Measurements from ENCODE around the gene KANK2. TPM values are rescaled to one million over a fixed set of nuclear protein-coding genes. Genes with fewer than 3 reads are reported as not detected.

Gene KANK2
- total and polyA plus RNA-seq, 2 of the 13 experiments (the other 11 are each of a cell fraction or from before 2014, with no cell fraction given): 5.7 to 12.9 TPM

GRCh38 chr19:11239377-11240000 is 42.1 kb upstream of the KANK2 start, which contains the start of gene ANGPTL8 (continued):
- 0 out of 2 replicates have a peak, but pooled peaks have one; percentile 8 for TF ChIP-seq XBP1 (CRISPR knock-in tag; IDR thresholded peaks at IDR 0.05)
- no peak for TF ChIP-seq ZNF850 (CRISPR knock-in tag; conservative IDR thresholded peaks at IDR 0.05)
- TF ChIP-seq, protein P1, sequence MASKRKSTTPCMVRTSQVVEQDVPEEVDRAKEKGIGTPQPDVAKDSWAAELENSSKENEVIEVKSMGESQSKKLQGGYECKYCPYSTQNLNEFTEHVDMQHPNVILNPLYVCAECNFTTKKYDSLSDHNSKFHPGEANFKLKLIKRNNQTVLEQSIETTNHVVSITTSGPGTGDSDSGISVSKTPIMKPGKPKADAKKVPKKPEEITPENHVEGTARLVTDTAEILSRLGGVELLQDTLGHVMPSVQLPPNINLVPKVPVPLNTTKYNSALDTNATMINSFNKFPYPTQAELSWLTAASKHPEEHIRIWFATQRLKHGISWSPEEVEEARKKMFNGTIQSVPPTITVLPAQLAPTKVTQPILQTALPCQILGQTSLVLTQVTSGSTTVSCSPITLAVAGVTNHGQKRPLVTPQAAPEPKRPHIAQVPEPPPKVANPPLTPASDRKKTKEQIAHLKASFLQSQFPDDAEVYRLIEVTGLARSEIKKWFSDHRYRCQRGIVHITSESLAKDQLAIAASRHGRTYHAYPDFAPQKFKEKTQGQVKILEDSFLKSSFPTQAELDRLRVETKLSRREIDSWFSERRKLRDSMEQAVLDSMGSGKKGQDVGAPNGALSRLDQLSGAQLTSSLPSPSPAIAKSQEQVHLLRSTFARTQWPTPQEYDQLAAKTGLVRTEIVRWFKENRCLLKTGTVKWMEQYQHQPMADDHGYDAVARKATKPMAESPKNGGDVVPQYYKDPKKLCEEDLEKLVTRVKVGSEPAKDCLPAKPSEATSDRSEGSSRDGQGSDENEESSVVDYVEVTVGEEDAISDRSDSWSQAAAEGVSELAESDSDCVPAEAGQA (IDR thresholded peaks at IDR 0.05; ENCODE audit: low read depth): peak; percentile 82
- TF ChIP-seq, protein P1 (CRISPR knock-in tag; IDR thresholded peaks at IDR 0.05; ENCODE audit: borderline replicate concordance): no peak
- TF ChIP-seq, protein P2, sequence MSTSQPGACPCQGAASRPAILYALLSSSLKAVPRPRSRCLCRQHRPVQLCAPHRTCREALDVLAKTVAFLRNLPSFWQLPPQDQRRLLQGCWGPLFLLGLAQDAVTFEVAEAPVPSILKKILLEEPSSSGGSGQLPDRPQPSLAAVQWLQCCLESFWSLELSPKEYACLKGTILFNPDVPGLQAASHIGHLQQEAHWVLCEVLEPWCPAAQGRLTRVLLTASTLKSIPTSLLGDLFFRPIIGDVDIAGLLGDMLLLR (CRISPR knock-in tag; IDR thresholded peaks at IDR 0.05): no peak
- TF ChIP-seq SRSF9 (IDR thresholded peaks at IDR 0.05; ENCODE audit: borderline replicate concordance, insufficient read depth, low read depth, low read length, poor library complexity, severe bottlenecking): no peak
- peak; percentile 75 for TF ChIP-seq ZNF124 (CRISPR knock-in tag; IDR thresholded peaks at IDR 0.05)
- TF ChIP-seq PHF20 (CRISPR knock-in tag; IDR thresholded peaks at IDR 0.05): 0 out of 2 replicates have a peak, but pooled peaks have one; percentile 18
- peak; percentile 93; the same call in 1 of the 2 replicates for TF ChIP-seq ZNF747 (CRISPR knock-in tag; IDR thresholded peaks at IDR 0.05; ENCODE audit: borderline replicate concordance)
- 0 out of 2 replicates have a peak, but pooled peaks have one; percentile 57 for TF ChIP-seq ZNF619 (CRISPR knock-in tag; IDR thresholded peaks at IDR 0.05)
- TF ChIP-seq SIN3B (IDR thresholded peaks at IDR 0.05; ENCODE audit: low read length): no peak
- peak; percentile 99 for TF ChIP-seq GATAD2A (CRISPR knock-in tag; IDR thresholded peaks at IDR 0.05)
- TF ChIP-seq, protein P3, sequence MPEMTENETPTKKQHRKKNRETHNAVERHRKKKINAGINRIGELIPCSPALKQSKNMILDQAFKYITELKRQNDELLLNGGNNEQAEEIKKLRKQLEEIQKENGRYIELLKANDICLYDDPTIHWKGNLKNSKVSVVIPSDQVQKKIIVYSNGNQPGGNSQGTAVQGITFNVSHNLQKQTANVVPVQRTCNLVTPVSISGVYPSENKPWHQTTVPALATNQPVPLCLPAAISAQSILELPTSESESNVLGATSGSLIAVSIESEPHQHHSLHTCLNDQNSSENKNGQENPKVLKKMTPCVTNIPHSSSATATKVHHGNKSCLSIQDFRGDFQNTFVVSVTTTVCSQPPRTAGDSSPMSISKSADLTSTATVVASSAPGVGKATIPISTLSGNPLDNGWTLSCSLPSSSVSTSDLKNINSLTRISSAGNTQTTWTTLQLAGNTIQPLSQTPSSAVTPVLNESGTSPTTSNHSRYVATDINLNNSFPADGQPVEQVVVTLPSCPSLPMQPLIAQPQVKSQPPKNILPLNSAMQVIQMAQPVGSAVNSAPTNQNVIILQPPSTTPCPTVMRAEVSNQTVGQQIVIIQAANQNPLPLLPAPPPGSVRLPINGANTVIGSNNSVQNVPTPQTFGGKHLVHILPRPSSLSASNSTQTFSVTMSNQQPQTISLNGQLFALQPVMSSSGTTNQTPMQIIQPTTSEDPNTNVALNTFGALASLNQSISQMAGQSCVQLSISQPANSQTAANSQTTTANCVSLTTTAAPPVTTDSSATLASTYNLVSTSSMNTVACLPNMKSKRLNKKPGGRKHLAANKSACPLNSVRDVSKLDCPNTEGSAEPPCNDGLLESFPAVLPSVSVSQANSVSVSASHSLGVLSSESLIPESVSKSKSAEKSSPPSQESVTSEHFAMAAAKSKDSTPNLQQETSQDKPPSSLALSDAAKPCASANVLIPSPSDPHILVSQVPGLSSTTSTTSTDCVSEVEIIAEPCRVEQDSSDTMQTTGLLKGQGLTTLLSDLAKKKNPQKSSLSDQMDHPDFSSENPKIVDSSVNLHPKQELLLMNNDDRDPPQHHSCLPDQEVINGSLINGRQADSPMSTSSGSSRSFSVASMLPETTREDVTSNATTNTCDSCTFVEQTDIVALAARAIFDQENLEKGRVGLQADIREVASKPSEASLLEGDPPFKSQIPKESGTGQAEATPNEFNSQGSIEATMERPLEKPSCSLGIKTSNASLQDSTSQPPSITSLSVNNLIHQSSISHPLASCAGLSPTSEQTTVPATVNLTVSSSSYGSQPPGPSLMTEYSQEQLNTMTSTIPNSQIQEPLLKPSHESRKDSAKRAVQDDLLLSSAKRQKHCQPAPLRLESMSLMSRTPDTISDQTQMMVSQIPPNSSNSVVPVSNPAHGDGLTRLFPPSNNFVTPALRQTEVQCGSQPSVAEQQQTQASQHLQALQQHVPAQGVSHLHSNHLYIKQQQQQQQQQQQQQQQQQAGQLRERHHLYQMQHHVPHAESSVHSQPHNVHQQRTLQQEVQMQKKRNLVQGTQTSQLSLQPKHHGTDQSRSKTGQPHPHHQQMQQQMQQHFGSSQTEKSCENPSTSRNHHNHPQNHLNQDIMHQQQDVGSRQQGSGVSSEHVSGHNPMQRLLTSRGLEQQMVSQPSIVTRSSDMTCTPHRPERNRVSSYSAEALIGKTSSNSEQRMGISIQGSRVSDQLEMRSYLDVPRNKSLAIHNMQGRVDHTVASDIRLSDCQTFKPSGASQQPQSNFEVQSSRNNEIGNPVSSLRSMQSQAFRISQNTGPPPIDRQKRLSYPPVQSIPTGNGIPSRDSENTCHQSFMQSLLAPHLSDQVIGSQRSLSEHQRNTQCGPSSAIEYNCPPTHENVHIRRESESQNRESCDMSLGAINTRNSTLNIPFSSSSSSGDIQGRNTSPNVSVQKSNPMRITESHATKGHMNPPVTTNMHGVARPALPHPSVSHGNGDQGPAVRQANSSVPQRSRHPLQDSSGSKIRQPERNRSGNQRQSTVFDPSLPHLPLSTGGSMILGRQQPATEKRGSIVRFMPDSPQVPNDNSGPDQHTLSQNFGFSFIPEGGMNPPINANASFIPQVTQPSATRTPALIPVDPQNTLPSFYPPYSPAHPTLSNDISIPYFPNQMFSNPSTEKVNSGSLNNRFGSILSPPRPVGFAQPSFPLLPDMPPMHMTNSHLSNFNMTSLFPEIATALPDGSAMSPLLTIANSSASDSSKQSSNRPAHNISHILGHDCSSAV (CRISPR knock-in tag; IDR thresholded peaks at IDR 0.05; ENCODE audit: borderline replicate concordance): no peak

Measured in HepG2 (cell line).